Retinal pigment epithelial cell (primary cell): ENCODE measurements around the gene HECTD4.
A peak's percentile ranks its signal among the peaks of the same experiment; 100 is the strongest.
"Not testable (repeated sequence)": the region's sequence is repeated elsewhere in the genome, so short reads cannot be mapped to it uniquely, and the experiment has no call there.

Experiments used
- DNase-seq: peaks from one replicate; pipeline ENCODE4 v3.0.0-alpha.2; 2010; ENCODE audit warnings: low read depth
- H3K4me3 ChIP-seq: 2 replicates; pipeline ENCODE4 v1.5.1; 2011; ENCODE audit warnings: mild to moderate bottlenecking, low read length, control low read depth, moderate library complexity
- CTCF ChIP-seq: conservative IDR thresholded peaks from 2 replicates; pipeline ENCODE4 v1.5.1; 2011; ENCODE audit warnings: low read depth, low read length, control low read depth, inconsistent platforms

The HECTD4 gene

GRCh38 chr12:112340230-112340629, 42.0 kb downstream of the HECTD4 start:
- H3K4me3 ChIP-seq, result no peak overlapping the region
- no peak for DNase-seq
- no peak for TF ChIP-seq CTCF

- DNase-seq, H3K4me3 ChIP-seq: not testable (repeated sequence)
Observed at GRCh38 chr12:112334999-112335398, 47.2 kb downstream of the HECTD4 start.

- no peak for TF ChIP-seq CTCF
- DNase-seq, result no peak
- H3K4me3 ChIP-seq, result no peak overlapping the region
Observed at GRCh38 chr12:112333019-112333418, 49.2 kb downstream of the HECTD4 start.

GRCh38 chr12:112331886-112332285, 50.3 kb downstream of the HECTD4 start:
- TF ChIP-seq CTCF, result no peak
- DNase-seq, result no peak
- no peak overlapping the region for H3K4me3 ChIP-seq

- TF ChIP-seq CTCF, result no peak
- peak; percentile 29 for DNase-seq
Observed at GRCh38 chr12:112330706-112331105, 51.5 kb downstream of the HECTD4 start.

GRCh38 chr12:112328456-112329124, 53.6 kb downstream of the HECTD4 start:
- H3K4me3 ChIP-seq, result no peak overlapping the region
- TF ChIP-seq CTCF, result no peak
- no peak for DNase-seq

More at GRCh38 chr12:112330706-112331105, 51.5 kb downstream of the HECTD4 start:
- no peak overlapping the region for H3K4me3 ChIP-seq

- no peak for TF ChIP-seq CTCF
- H3K4me3 ChIP-seq, result no peak overlapping the region
- DNase-seq, result no peak
Observed at GRCh38 chr12:112327209-112327938, 54.9 kb downstream of the HECTD4 start.
